GM12878 (cell line): ENCODE measurements around the gene SNAP23. TPM values are rescaled to one million over a fixed set of nuclear protein-coding genes. Genes with fewer than 3 reads are reported as not detected.

Experiments used
- ATAC-seq: fragments of 200-7000 bp; cut with Tn5 transposase; 3 replicates; pipeline ENCODE4 v1.9.1; 2020; ENCODE audit warnings: mild to moderate bottlenecking, moderate library complexity
- BruUV-seq: library from RNA; stranded (reverse); fragments of 400-500 nt; replicated peaks from 2 replicates; lab custom pipeline; 2021; lab: Mats Ljungman, UMichigan
- CTCF ChIA-PET: fragments of 300-600 bp; sonication (Branson Sonifier 250); formaldehyde crosslinking; extraction: SDS; loops from one replicate; lab custom pipeline; 2021; ENCODE audit warnings: inconsistent platforms; lab: Yijun Ruan, JAX
- POLR2A ChIA-PET: fragments of 350-600 bp; formaldehyde crosslinking; extraction: SDS; loops from one replicate; lab custom pipeline; 2021; ENCODE audit warnings: inconsistent platforms; lab: Charles Lee
- RAD21 ChIA-PET: fragments of 300-600 bp; sonication (Branson Sonifier 250); formaldehyde crosslinking; loops from one replicate; lab custom pipeline; 2023; ENCODE audit warnings: antibody characterized with exemption; ENCODE audit not compliant: unreplicated experiment; lab: Charles Lee
- SMC1A ChIA-PET: fragments of 300-600 bp; sonication (Branson Sonifier 250); formaldehyde crosslinking; loops from one replicate; lab custom pipeline; 2023; ENCODE audit not compliant: unreplicated experiment, uncharacterized antibody; lab: Charles Lee
- DNase-seq: peaks from one replicate; pipeline ENCODE4 v3.0.0-alpha.2; 2011; ENCODE audit warnings: low read depth, low spot score
- FAIRE-seq: peaks from 3 replicates; lab custom pipeline; 2011; peaks lifted over from hg19 to GRCh38; lab: Jason Lieb, UNC
- H2AFZ ChIP-seq: 2 replicates; pipeline ENCODE4 v1.6.0; 2011; ENCODE audit warnings: low read depth, low read length, control low read depth; ENCODE audit not compliant: control insufficient read depth
- H3K27ac ChIP-seq: 2 replicates; pipeline ENCODE4 v1.5.1; 2011; ENCODE audit warnings: control low read depth; ENCODE audit not compliant: control insufficient read depth, insufficient read depth
- H3K27me3 ChIP-seq, 2 experiments: replicated peaks in 1 of 2; 2 replicates each; pipeline versions ENCODE4 v1.6.0 to v1.6.1; 2011; ENCODE audit warnings: low read length in 1 of 2; ENCODE audit not compliant: control insufficient read depth in 2 of 2, insufficient read depth in 2 of 2
- H3K36me3 ChIP-seq, 2 experiments: 2 replicates each; pipeline ENCODE4 v1.5.1; 2011; ENCODE audit warnings: low read length in 1 of 2; ENCODE audit not compliant: control insufficient read depth in 2 of 2, insufficient read depth in 2 of 2
- H3K4me1 ChIP-seq: 2 replicates; pipeline ENCODE4 v1.6.1; 2011; ENCODE audit warnings: mild to moderate bottlenecking, low read length, moderate library complexity, mixed read lengths; ENCODE audit not compliant: control insufficient read depth, insufficient read depth
- H3K4me2 ChIP-seq: 2 replicates; pipeline ENCODE4 v1.6.0; 2011; ENCODE audit warnings: control low read depth; ENCODE audit not compliant: control insufficient read depth, insufficient read depth
- H3K4me3 ChIP-seq: fragments of 200-600 bp; sonication (generic); 2 replicates; pipeline ENCODE4 v1.5.1; 2016
- H3K79me2 ChIP-seq: 2 replicates; pipeline ENCODE4 v1.6.0; 2011; ENCODE audit warnings: low read length; ENCODE audit not compliant: control insufficient read depth, insufficient read depth
- H3K9ac ChIP-seq: 2 replicates; pipeline ENCODE4 v1.8.0; 2011; ENCODE audit warnings: low read length, control low read depth, mixed read lengths; ENCODE audit not compliant: control insufficient read depth, insufficient read depth
- H3K9me3 ChIP-seq: replicated peaks from 3 replicates; pipeline ENCODE4 v1.5.1; 2011; ENCODE audit warnings: mild to moderate bottlenecking, low read length; ENCODE audit not compliant: control insufficient read depth, insufficient read depth
- H4K20me1 ChIP-seq: 2 replicates; pipeline ENCODE4 v1.6.0; 2011; ENCODE audit not compliant: control insufficient read depth, insufficient read depth
- CBX3 ChIP-seq: fragments of 200-600 bp; sonication (generic); IDR thresholded peaks from 2 replicates; pipeline ENCODE4 v1.6.1; 2016; ENCODE audit warnings: low read depth, borderline replicate concordance
- CBX5 ChIP-seq: sonication (generic); IDR thresholded peaks from 2 replicates; pipeline ENCODE4 v1.6.1; 2016; ENCODE audit warnings: low read depth, moderate library complexity, mild to moderate bottlenecking, inconsistent platforms
- CHD1 ChIP-seq: IDR thresholded peaks from 2 replicates; pipeline ENCODE4 v1.6.1; 2012; ENCODE audit warnings: low read depth, low read length, improper control_type of control experiment
- CTCF ChIP-seq, 3 experiments: IDR thresholded peaks in 2 of 3; conservative IDR thresholded peaks in 1 of 3; 2 replicates each; pipeline ENCODE4 v1.5.1; 2011; ENCODE audit warnings: low read depth in 3 of 3, low read length in 3 of 3, mild to moderate bottlenecking in 3 of 3, control low read depth in 2 of 3, moderate library complexity in 2 of 3, inconsistent platforms in 1 of 3, mixed read lengths in 1 of 3; ENCODE audit not compliant: control insufficient read depth in 2 of 3, insufficient read depth in 1 of 3; ENCODE audit errors: extremely low read depth in 1 of 3
- EP300 ChIP-seq, 2 experiments: fragments of 150-350 bp in 1 of 2; IDR thresholded peaks; 2 replicates each; pipeline ENCODE4 v1.6.1; 2011 to 2012; ENCODE audit warnings: low read depth in 2 of 2, low read length in 2 of 2, borderline replicate concordance in 1 of 2, improper control_type of control experiment in 1 of 2, inconsistent platforms in 1 of 2; ENCODE audit not compliant: control insufficient read depth in 1 of 2
- ETV6 ChIP-seq, 2 experiments: fragments of 450-650 bp in 1 of 2; IDR thresholded peaks in 1 of 2; conservative IDR thresholded peaks in 1 of 2; 2 replicates each; pipeline ENCODE4 v1.6.1; 2014; ENCODE audit warnings: antibody characterized with exemption in 1 of 2, borderline replicate concordance in 1 of 2, low read depth in 1 of 2, mild to moderate bottlenecking in 1 of 2, moderate library complexity in 1 of 2
- POLR2A ChIP-seq: IDR thresholded peaks from 2 replicates; pipeline ENCODE4 v1.6.1; 2011; ENCODE audit warnings: low read depth, mild to moderate bottlenecking, low read length
- RAD21 ChIP-seq: IDR thresholded peaks from 2 replicates; pipeline ENCODE4 v1.6.1; 2011; ENCODE audit warnings: mild to moderate bottlenecking, low read depth, low read length, moderate library complexity; ENCODE audit not compliant: insufficient read depth
- SMAD1 ChIP-seq: fragments of 450-650 bp; IDR thresholded peaks from 2 replicates; pipeline ENCODE4 v1.6.1; 2018; ENCODE audit warnings: mild to moderate bottlenecking, low read depth; ENCODE audit not compliant: partially characterized antibody
- USF2 ChIP-seq: IDR thresholded peaks from 2 replicates; pipeline ENCODE4 v1.6.1; 2011; ENCODE audit warnings: low read depth, low read length, improper control_type of control experiment, borderline replicate concordance
- ZBED1 ChIP-seq: IDR thresholded peaks from 2 replicates; pipeline ENCODE4 v1.6.1; 2016; ENCODE audit warnings: borderline replicate concordance
- ZNF207 ChIP-seq: fragments of 450-650 bp; IDR thresholded peaks from 2 replicates; pipeline ENCODE4 v1.6.1; 2014; ENCODE audit warnings: antibody characterized with exemption, mild to moderate bottlenecking, borderline replicate concordance
- ZZZ3 ChIP-seq: IDR thresholded peaks from 2 replicates; pipeline ENCODE4 v1.6.1; 2011; ENCODE audit warnings: low read depth; ENCODE audit not compliant: control insufficient read depth, insufficient read length
- WGBS: methylation state at CpG from one replicate; pipeline ENCODE4 v1.1.6; 2016; ENCODE audit warnings: low lambda C conversion rate; ENCODE audit not compliant: insufficient replicate concordance, insufficient coverage; ENCODE audit errors: missing lambda C conversion rate; 5-methylcytosine and 5-hydroxymethylcytosine counted together
- in situ Hi-C: fragments of 300-500 bp; cut with MboI; formaldehyde crosslinking; loops from 9 replicates; pipeline ENCODE4 v1.14.3; 2018; ENCODE audit warnings: mixed read lengths
- intact Hi-C: fragments of 100-400 bp; cut with micrococcal nuclease; formaldehyde crosslinking; loops from one replicate; pipeline ENCODE4 v1.14.2; 2022; ENCODE audit not compliant: unreplicated experiment
- polyA plus RNA-seq, 11 experiments: library from polyadenylated mRNA; depleted of rRNA in 4 of 11; unstranded in 6 of 11; stranded (reverse) in 5 of 11; fragments of >200 nt; fragmentation: Nextera tagmentation in 4 of 11; fragmentation: Illumina TruSeq in 1 of 11; extraction: Ambion mirVana in 4 of 11; extraction: Trizol in 1 of 11; gene quantifications; 1 replicate in 1 of 11; 2 replicates in 10 of 11; pipeline versions ENCODE4 v1.2.1 to v1.2.3, GENCODE V29; 2011 to 2016; ENCODE audit warnings: inconsistent platforms in 2 of 11, missing spikeins in 2 of 11, low read depth in 1 of 11
- total RNA-seq, 4 experiments: library from RNA; depleted of rRNA in 3 of 4; stranded (reverse); fragments of >200 nt in 3 of 4; fragmentation: Illumina TruSeq in 1 of 4; extraction: Trizol in 1 of 4; gene quantifications; 2 replicates each; pipeline versions ENCODE4 v1.2.1 to v1.2.3, GENCODE V29; 2013 to 2021

Gene SNAP23
- total and polyA plus RNA-seq, 10 of the 15 experiments (the other 5 are each of a cell fraction or from before 2014, with no cell fraction given): 51.9 to 127 (median 74.6) TPM

GRCh38 chr15:42461261-42461660 lies 34.2 kb upstream of the SNAP23 start:
- DNase-seq (no peak), ATAC-seq (no peak), FAIRE-seq (no peak)
- H3K4me3 ChIP-seq: no peak overlapping the region
- H3K27ac ChIP-seq: no peak overlapping the region
- intact Hi-C loops (no loop called here), in situ Hi-C loops (no loop called here)
- SMC1A ChIA-PET: interaction anchor here (1.1 to 1.5 kb wide), 5 partner anchors 9 to 86 kb away, joined by 3 to 4 read pairs (median 3); partner anchors contain the start of genes HAUS2 and LRRC57
- RAD21 ChIA-PET: no interaction called here
- H3K27me3 ChIP-seq: no peaks in the 10 kb centered on the region
- BruUV-seq: no TSS peak
- H3K36me3 ChIP-seq: peaks cover 1 to 4% of the 10 kb centered on the region in 2 experiments; a peak in 3 of 4 replicates
- H3K4me1 ChIP-seq: peaks cover 8% of the 10 kb centered on the region
- H3K4me2 ChIP-seq: no peak overlapping the region
- 46% methylated on average over 3 of the region's 3 CpGs for WGBS
- POLR2A ChIA-PET: interaction anchor here (1.2 kb wide), 2 partner anchors 41 to 86 kb away, joined by 3 to 6 read pairs; no protein-coding TSS in a partner anchor
- H4K20me1 ChIP-seq: no peaks in the 10 kb centered on the region
- H3K79me2 ChIP-seq: no peaks in the 10 kb centered on the region; the same call in 1 of the 2 replicates
- no peak for TF ChIP-seq CHD1
- CTCF ChIA-PET: interaction anchor here (1.8 kb wide), 1 partner anchor 11 kb away, joined by 10 read pairs; no protein-coding TSS in a partner anchor
- H2AFZ ChIP-seq: no peak overlapping the region
- H3K9me3 ChIP-seq: no peaks in the 10 kb centered on the region
- no peak overlapping the region for H3K9ac ChIP-seq

GRCh38 chr15:42465520-42466259 lies 29.7 kb upstream of the SNAP23 start:
- 88% methylated on average over 8 of the region's 8 CpGs for WGBS
- no peak overlapping the region for H3K27ac ChIP-seq
- intact Hi-C loops: no loop called here
- no peaks in the 10 kb centered on the region for H3K4me1 ChIP-seq
- no peak for DNase-seq
- H3K36me3 ChIP-seq: peaks cover 1 to 4% of the 10 kb centered on the region in 2 experiments; a peak in 3 of 4 replicates
- H3K4me2 ChIP-seq: no peak overlapping the region
- RAD21 ChIA-PET: no interaction called here
- CTCF ChIA-PET: no interaction called here
- ATAC-seq: no peak
- no peak overlapping the region for H2AFZ ChIP-seq
- no peak overlapping the region for H3K9ac ChIP-seq
- no peaks in the 10 kb centered on the region for H4K20me1 ChIP-seq
- no peak overlapping the region for H3K4me3 ChIP-seq
- H3K9me3 ChIP-seq: no peaks in the 10 kb centered on the region
- POLR2A ChIA-PET: no interaction called here
- FAIRE-seq: no peak
- SMC1A ChIA-PET: interaction anchor here (2.1 kb wide), 1 partner anchor 11 kb away, joined by 8 read pairs; no protein-coding TSS in a partner anchor
- no peaks in the 10 kb centered on the region for H3K27me3 ChIP-seq
- BruUV-seq: no TSS peak
- no peaks in the 10 kb centered on the region for H3K79me2 ChIP-seq
- in situ Hi-C loops: no loop called here
- no peak for TF ChIP-seq ZZZ3
- no peak for TF ChIP-seq CBX3
- no peak for TF ChIP-seq POLR2A
- TF ChIP-seq ZNF207: no peak
- TF ChIP-seq RAD21: no peak
- TF ChIP-seq ZBED1: no peak
- TF ChIP-seq ETV6 (conservative IDR thresholded peaks at IDR 0.05 in 1 of 2, IDR thresholded peaks at IDR 0.05 in 1 of 2; ENCODE audit: borderline replicate concordance in 1 of 2, low read depth in 1 of 2): no peak
- TF ChIP-seq USF2: no peak
- TF ChIP-seq CTCF (IDR thresholded peaks at IDR 0.05 in 2 of 3, conservative IDR thresholded peaks at IDR 0.05 in 1 of 3; ENCODE audit: control insufficient read depth in 2 of 3, extremely low read depth in 1 of 3, insufficient read depth in 1 of 3, low read depth in 3 of 3, low read length in 3 of 3): no peak
- TF ChIP-seq EP300 (IDR thresholded peaks at IDR 0.05; ENCODE audit: borderline replicate concordance in 1 of 2, control insufficient read depth in 1 of 2, low read depth in 2 of 2, low read length in 2 of 2): no peak
- no peak for TF ChIP-seq SMAD1
- TF ChIP-seq CBX5: no peak
